Nephron (organoid): Measurements from ENCODE around the gene DGUOK.

ENCODE experiments used
- H3K27ac Mint-ChIP-seq, 3 experiments: 2 replicates each; pipeline ENCODE4 v1.8.0; 2020; ENCODE audit warnings: mixed read lengths in 3 of 3, mild to moderate bottlenecking in 2 of 3, moderate library complexity in 1 of 3
- H3K27me3 Mint-ChIP-seq: 2 replicates; pipeline ENCODE4 v1.8.0; 2021; ENCODE audit warnings: low read depth, mild to moderate bottlenecking, moderate library complexity, mixed read lengths
- H3K36me3 Mint-ChIP-seq: 2 replicates; pipeline ENCODE4 v1.8.0; 2020; ENCODE audit warnings: low read depth, mixed read lengths
- H3K4me1 Mint-ChIP-seq: 2 replicates; pipeline ENCODE4 v1.8.0; 2020; ENCODE audit warnings: mixed read lengths
- H3K4me3 Mint-ChIP-seq, 3 experiments: 2 replicates each; pipeline ENCODE4 v1.8.0; 2020; ENCODE audit warnings: mild to moderate bottlenecking in 3 of 3, mixed read lengths in 3 of 3, moderate library complexity in 2 of 3
- H3K9me3 Mint-ChIP-seq: 2 replicates; pipeline ENCODE4 v1.8.0; 2020; ENCODE audit warnings: mixed read lengths
- TF ChIP-seq, protein P1 (sequence below), 3 experiments: fragments of 200-600 bp; sonication (generic); IDR thresholded peaks; one replicate each; pipeline ENCODE4 v1.5.0; 2021; ENCODE audit warnings: antibody characterized with exemption in 3 of 3; ENCODE audit not compliant: unreplicated experiment in 3 of 3

DGUOK gene

DNA sequence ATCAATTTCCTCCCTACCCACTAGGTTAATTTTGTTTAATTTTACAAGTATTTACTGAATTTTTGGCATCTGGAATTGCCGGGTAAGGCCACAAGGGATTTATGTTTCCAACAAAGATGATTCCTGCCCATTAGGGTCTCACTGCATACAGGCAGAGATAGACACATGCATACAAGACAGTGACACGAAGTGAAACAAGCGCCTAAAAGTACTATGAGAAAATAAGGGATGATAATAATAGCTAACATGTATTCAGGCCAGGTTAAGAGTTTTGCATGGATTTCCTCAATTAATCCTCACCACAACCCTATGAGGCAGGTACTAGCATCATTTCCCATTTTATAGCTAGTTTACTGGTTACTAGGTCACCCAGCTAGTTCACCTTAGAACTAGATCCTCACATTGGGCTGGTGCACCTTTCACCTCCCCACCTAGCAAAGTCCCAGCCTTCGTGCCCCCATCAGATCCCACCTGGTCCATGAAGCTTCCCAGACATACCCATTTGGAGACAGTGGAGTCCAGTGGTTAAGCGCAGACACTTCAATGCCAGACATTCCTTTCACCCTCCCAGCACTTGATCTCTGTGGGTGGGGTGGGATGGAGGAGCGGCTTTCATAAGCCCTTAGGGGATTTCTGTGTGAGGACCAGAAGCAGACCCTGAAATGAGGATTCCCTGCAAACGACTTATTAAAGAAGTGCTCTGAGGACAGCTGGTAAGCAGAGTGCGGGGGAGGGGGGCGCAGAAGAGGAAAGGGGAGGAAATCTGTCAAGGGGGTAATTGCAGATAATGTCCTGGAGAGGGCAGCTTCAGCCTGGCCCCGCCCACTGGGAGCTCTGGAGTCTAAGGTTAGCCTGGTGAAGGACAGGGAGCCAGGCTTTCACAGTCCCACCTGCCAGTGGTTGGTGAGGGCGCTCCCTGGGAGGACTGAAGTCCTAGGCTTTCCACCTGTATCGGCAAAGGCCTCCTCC is 5.8 kb upstream of the DGUOK start:
- no peaks in the 10 kb centered on the region for H3K4me1 Mint-ChIP-seq
- TF ChIP-seq, protein P1, sequence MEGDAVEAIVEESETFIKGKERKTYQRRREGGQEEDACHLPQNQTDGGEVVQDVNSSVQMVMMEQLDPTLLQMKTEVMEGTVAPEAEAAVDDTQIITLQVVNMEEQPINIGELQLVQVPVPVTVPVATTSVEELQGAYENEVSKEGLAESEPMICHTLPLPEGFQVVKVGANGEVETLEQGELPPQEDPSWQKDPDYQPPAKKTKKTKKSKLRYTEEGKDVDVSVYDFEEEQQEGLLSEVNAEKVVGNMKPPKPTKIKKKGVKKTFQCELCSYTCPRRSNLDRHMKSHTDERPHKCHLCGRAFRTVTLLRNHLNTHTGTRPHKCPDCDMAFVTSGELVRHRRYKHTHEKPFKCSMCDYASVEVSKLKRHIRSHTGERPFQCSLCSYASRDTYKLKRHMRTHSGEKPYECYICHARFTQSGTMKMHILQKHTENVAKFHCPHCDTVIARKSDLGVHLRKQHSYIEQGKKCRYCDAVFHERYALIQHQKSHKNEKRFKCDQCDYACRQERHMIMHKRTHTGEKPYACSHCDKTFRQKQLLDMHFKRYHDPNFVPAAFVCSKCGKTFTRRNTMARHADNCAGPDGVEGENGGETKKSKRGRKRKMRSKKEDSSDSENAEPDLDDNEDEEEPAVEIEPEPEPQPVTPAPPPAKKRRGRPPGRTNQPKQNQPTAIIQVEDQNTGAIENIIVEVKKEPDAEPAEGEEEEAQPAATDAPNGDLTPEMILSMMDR (IDR thresholded peaks at IDR 0.05; ENCODE audit: unreplicated experiment in 3 of 3), result no peak
- H3K9me3 Mint-ChIP-seq, result no peaks in the 10 kb centered on the region
- H3K27ac Mint-ChIP-seq, result no peak overlapping the region
- peaks cover 36% of the 10 kb centered on the region for H3K27me3 Mint-ChIP-seq
- H3K4me3 Mint-ChIP-seq, result no peak overlapping the region
- H3K36me3 Mint-ChIP-seq, result no peaks in the 10 kb centered on the region

DNA sequence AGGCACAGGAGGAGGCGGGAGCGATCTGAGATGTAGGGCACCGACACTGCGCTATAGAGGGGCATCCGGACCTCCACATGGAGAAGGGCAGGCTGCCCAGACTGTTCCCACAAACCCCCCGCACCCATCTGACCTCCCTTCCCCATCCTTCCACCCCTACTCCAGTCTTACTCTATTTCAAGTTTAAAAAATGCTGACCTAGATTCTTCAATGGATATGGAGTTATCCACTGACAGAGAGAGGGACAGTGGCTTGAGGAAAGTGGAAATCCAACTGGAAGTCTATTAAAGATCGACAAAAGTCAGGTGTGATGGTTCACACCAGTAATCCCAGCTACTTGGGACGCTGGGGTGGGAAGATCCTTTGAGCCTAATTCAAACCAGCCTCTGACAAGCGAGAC is 5.1 kb upstream of the DGUOK start:
- TF ChIP-seq, protein P1 (IDR thresholded peaks at IDR 0.05; ENCODE audit: unreplicated experiment in 3 of 3), result no peak
- Mint-ChIP-seq H3K4me3 (no peak overlapping the region), H3K36me3 (no peaks in the 10 kb centered on the region), H3K27ac (no peak overlapping the region), H3K9me3 (no peaks in the 10 kb centered on the region), H3K4me1 (peaks cover 3% of the 10 kb centered on the region), H3K27me3 (peaks cover 36% of the 10 kb centered on the region)

DNA sequence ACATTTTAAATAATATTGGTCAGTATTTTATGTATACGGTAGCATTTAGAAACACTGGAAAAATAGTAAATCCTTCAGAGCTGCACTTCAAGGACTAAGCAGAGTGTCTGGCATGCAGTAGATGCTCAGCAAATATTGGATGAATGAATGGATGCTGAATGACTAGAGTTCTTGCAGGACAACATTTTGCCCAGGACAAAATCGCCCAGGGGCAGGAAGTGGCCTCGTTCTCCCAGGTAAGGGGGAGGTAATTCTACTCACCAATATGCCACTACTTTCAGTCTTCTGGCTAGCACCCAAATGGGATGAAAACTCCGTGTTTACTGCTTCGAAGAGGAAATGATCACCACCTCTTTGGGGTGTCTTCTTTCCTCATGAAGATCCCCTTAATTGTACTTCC is 4.0 kb upstream of the DGUOK start:
- Mint-ChIP-seq H3K27ac (no peak overlapping the region), H3K27me3 (peaks cover 36% of the 10 kb centered on the region), H3K36me3 (peaks cover under 1% of the 10 kb centered on the region), H3K4me1 (peaks cover 10% of the 10 kb centered on the region), H3K9me3 (no peaks in the 10 kb centered on the region), H3K4me3 (no peak overlapping the region)
- TF ChIP-seq, protein P1 (IDR thresholded peaks at IDR 0.05; ENCODE audit: unreplicated experiment in 3 of 3), result no peak

DNA sequence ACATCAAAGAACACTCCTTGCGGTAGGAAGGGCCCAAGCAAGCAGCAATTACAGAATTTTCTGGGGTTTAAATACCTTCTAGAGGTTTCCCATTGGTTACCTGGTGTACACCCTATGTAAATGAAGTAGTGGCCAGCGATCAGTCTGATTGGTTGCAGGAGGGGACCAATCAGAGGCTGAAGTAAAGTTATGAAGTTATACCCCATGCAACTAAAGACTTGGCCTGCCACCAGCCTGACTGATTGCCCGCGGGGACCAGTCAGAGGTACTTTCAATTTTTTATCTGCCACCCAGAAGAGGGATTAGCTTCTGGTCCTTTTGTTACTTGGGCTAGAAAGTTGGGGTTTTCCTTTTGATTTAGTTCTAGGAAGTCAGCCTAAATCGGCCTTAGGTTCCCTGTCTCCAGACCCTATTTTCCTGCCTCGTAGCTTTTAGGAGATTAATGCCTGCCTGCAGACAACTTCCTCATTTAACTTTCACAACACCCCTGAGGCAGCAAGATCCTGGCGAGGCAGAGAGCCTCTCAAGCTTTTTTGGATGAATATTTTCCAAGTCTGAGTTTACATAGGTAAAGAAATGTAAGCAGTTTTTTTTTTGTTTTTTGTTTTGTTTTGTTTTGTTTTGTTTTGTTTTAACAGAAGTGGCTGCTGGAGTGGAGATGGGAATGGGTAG is 1.5 kb upstream of the DGUOK start:
- TF ChIP-seq, protein P1 (IDR thresholded peaks at IDR 0.05; ENCODE audit: unreplicated experiment in 3 of 3), result no peak
- peaks cover 32% of the 10 kb centered on the region for H3K27me3 Mint-ChIP-seq
- H3K27ac Mint-ChIP-seq, result no peak overlapping the region
- H3K4me3 Mint-ChIP-seq, result peak overlapping the region; percentile 31 to 37 (median 34)
- H3K4me1 Mint-ChIP-seq, result peaks cover 34% of the 10 kb centered on the region
- peaks cover 12% of the 10 kb centered on the region for H3K36me3 Mint-ChIP-seq
- H3K9me3 Mint-ChIP-seq, result no peaks in the 10 kb centered on the region

DNA sequence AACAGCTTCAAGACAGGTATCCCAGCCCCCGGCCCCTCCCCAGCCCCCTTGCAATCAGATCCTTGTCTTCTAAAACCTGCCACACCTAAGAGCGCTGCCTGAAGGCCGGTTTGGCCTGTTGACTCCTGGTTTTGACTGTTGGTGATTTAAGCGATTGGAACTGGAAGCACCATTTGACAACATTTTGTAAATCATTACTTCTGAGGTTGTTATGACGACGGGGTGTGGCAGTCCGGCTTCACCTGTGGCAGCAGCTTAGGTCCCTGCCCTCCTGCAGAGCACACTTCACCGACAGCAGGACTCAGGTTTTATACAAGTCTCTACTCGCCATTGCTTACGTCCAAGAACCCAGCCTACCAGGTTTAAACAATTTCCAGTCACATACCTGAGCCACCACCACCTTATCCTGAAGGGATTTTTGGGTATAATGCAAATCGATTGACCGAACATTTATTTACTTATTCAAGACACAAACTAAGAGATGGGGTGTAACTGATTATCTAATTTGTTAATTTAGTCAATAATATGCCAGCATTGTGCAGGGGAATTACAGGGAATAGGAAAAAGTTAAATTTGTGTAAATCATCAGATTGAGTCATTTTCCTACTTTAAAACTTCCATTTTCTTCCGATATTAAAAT is 707 bp upstream of the DGUOK start:
- TF ChIP-seq, protein P1 (IDR thresholded peaks at IDR 0.05; ENCODE audit: unreplicated experiment in 3 of 3), result no peak
- Mint-ChIP-seq H3K4me1 (peaks cover 35% of the 10 kb centered on the region), H3K36me3 (peaks cover 13% of the 10 kb centered on the region), H3K4me3 (peak overlapping the region; percentile 73 to 83 (median 79)), H3K27ac (peak overlapping the region; percentile 74 to 88 (median 87)), H3K27me3 (peaks cover 28% of the 10 kb centered on the region), H3K9me3 (no peaks in the 10 kb centered on the region)
